ENCODE data around the gene NEK8.
"Not testable (repeated sequence)": the region's sequence is repeated elsewhere in the genome, so short reads cannot be mapped to it uniquely, and the experiment has no call there.

Gene NEK8

GRCh38 chr17:28751600-28752366, 23.2 kb downstream of the NEK8 start:
- DNase-seq: no peak
- in situ Hi-C loops (cut with MboI; ENCODE audit: low pct_unique_long_range_greater_than_20kb, low sequenced_read_pairs): no loop called here

GRCh38 chr17:28755486-28755885, 26.9 kb downstream of the NEK8 start:
- DNase-seq: no peak
- in situ Hi-C loops (cut with MboI; ENCODE audit: low pct_unique_long_range_greater_than_20kb, low sequenced_read_pairs): no loop called here

GRCh38 chr17:28756049-28756804, 27.6 kb downstream of the NEK8 start:
- no peak for DNase-seq
- in situ Hi-C loops (cut with MboI; ENCODE audit: low pct_unique_long_range_greater_than_20kb, low sequenced_read_pairs): no loop called here

GRCh38 chr17:28758411-28759121, 30.0 kb downstream of the NEK8 start:
- in situ Hi-C loops (cut with MboI; ENCODE audit: low pct_unique_long_range_greater_than_20kb, low sequenced_read_pairs): no loop called here
- no peak for DNase-seq

GRCh38 chr17:28759256-28759865, 30.8 kb downstream of the NEK8 start:
- no peak for DNase-seq
- in situ Hi-C loops (cut with MboI; ENCODE audit: low pct_unique_long_range_greater_than_20kb, low sequenced_read_pairs): no loop called here

GRCh38 chr17:28760601-28761562, 32.3 kb downstream of the NEK8 start:
- in situ Hi-C loops (cut with MboI; ENCODE audit: low pct_unique_long_range_greater_than_20kb, low sequenced_read_pairs): no loop called here
- peak; percentile 81 for DNase-seq

GRCh38 chr17:28763137-28763799, 34.7 kb downstream of the NEK8 start:
- no peak for DNase-seq
- in situ Hi-C loops (cut with MboI; ENCODE audit: low pct_unique_long_range_greater_than_20kb, low sequenced_read_pairs): no loop called here

GRCh38 chr17:28763804-28764266, 35.2 kb downstream of the NEK8 start:
- peak; percentile 84 for DNase-seq
- in situ Hi-C loops (cut with MboI; ENCODE audit: low pct_unique_long_range_greater_than_20kb, low sequenced_read_pairs): no loop called here

GRCh38 chr17:28765038-28765437, 36.5 kb downstream of the NEK8 start:
- no peak for DNase-seq
- in situ Hi-C loops (cut with MboI; ENCODE audit: low pct_unique_long_range_greater_than_20kb, low sequenced_read_pairs): no loop called here

GRCh38 chr17:28773736-28774135, 45.1 kb downstream of the NEK8 start:
- DNase-seq: no peak
- in situ Hi-C loops (cut with MboI; ENCODE audit: low pct_unique_long_range_greater_than_20kb, low sequenced_read_pairs): no loop called here

- in situ Hi-C loops (cut with MboI; ENCODE audit: low pct_unique_long_range_greater_than_20kb, low sequenced_read_pairs): no loop called here
These were observed 45.6 kb downstream of the NEK8 start for GRCh38 chr17:28774206-28774605.

GRCh38 chr17:28777178-28777577, 48.6 kb downstream of the NEK8 start:
- no peak for DNase-seq
- in situ Hi-C loops (cut with MboI; ENCODE audit: low pct_unique_long_range_greater_than_20kb, low sequenced_read_pairs): no loop called here

More at GRCh38 chr17:28774206-28774605, 45.6 kb downstream of the NEK8 start:
- DNase-seq: no peak

- DNase-seq; in situ Hi-C loops (cut with MboI; ENCODE audit: low pct_unique_long_range_greater_than_20kb, low sequenced_read_pairs): not testable (repeated sequence)
These were observed 51.0 kb downstream of the NEK8 start for GRCh38 chr17:28779601-28780000.

GRCh38 chr17:28783161-28783560, 54.6 kb downstream of the NEK8 start:
- DNase-seq: no peak
- in situ Hi-C loops (cut with MboI; ENCODE audit: low pct_unique_long_range_greater_than_20kb, low sequenced_read_pairs): no loop called here

GRCh38 chr17:28788100-28788499, 59.5 kb downstream of the NEK8 start:
- in situ Hi-C loops (cut with MboI; ENCODE audit: low pct_unique_long_range_greater_than_20kb, low sequenced_read_pairs): no loop called here
- DNase-seq: no peak
